Measurements from ENCODE around the gene PAQR6.
A peak's percentile ranks its signal among the peaks of the same experiment; 100 is the strongest.
"Not testable (repeated sequence)": the region's sequence is repeated elsewhere in the genome, so short reads cannot be mapped to it uniquely, and the experiment has no call there.

Gene PAQR6

GRCh38 chr1:156232201-156232894 is 15.5 kb downstream of the PAQR6 start:
- no peak for DNase-seq (ENCODE audit: low read depth, low spot score)

GRCh38 chr1:156230473-156230837 is 17.4 kb downstream of the PAQR6 start:
- DNase-seq (ENCODE audit: low read depth, low spot score): no peak

- no peak for DNase-seq (ENCODE audit: low read depth, low spot score)
These were observed 17.9 kb downstream of the PAQR6 start for GRCh38 chr1:156229809-156230472.

GRCh38 chr1:156228501-156228900 is 19.4 kb downstream of the PAQR6 start:
- no peak for DNase-seq (ENCODE audit: low read depth, low spot score)

GRCh38 chr1:156226782-156227181 is 21.1 kb downstream of the PAQR6 start:
- DNase-seq (ENCODE audit: low read depth, low spot score): no peak

GRCh38 chr1:156226116-156226538 is 21.7 kb downstream of the PAQR6 start:
- no peak for DNase-seq (ENCODE audit: low read depth, low spot score)

- DNase-seq (ENCODE audit: low read depth, low spot score): no peak
These were observed 22.2 kb downstream of the PAQR6 start for GRCh38 chr1:156225677-156226014.

- DNase-seq (ENCODE audit: low read depth, low spot score): no peak
These were observed 25.7 kb downstream of the PAQR6 start for GRCh38 chr1:156221986-156222692.

GRCh38 chr1:156220226-156220625 is 27.6 kb downstream of the PAQR6 start:
- DNase-seq (ENCODE audit: low read depth, low spot score): no peak

GRCh38 chr1:156217871-156218270 is 30.0 kb downstream of the PAQR6 start:
- no peak for DNase-seq (ENCODE audit: low read depth, low spot score)

- DNase-seq (ENCODE audit: low read depth, low spot score): not testable (repeated sequence)
These were observed 31.3 kb downstream of the PAQR6 start for GRCh38 chr1:156216361-156217086.

- DNase-seq (ENCODE audit: low read depth, low spot score): no peak
These were observed 33.7 kb downstream of the PAQR6 start for GRCh38 chr1:156214024-156214748.

- no peak for DNase-seq (ENCODE audit: low read depth, low spot score)
These were observed 34.3 kb downstream of the PAQR6 start for GRCh38 chr1:156213644-156213966.

GRCh38 chr1:156212833-156213643 is 34.8 kb downstream of the PAQR6 start, which contains the start of gene PMF1:
PMF1 (plus strand) TSS chr1:156213007; CDS start chr1:156213016, 9 bp downstream.
- DNase-seq (ENCODE audit: low read depth, low spot score): peak; percentile 91

- DNase-seq (ENCODE audit: low read depth, low spot score): no peak
These were observed 35.7 kb downstream of the PAQR6 start for GRCh38 chr1:156212130-156212529.

GRCh38 chr1:156211243-156211642 is 36.6 kb downstream of the PAQR6 start:
- no peak for DNase-seq (ENCODE audit: low read depth, low spot score)

GRCh38 chr1:156204686-156205085 is 43.2 kb downstream of the PAQR6 start:
- DNase-seq (ENCODE audit: low read depth, low spot score): no peak

GRCh38 chr1:156203331-156203730 is 44.5 kb downstream of the PAQR6 start:
- DNase-seq (ENCODE audit: low read depth, low spot score): no peak

- DNase-seq (ENCODE audit: low read depth, low spot score): no peak
These were observed 47.8 kb downstream of the PAQR6 start for GRCh38 chr1:156200044-156200443.

GRCh38 chr1:156198831-156199349 is 49.0 kb downstream of the PAQR6 start:
- no peak for DNase-seq (ENCODE audit: low read depth, low spot score)
